Stomach (tissue), 9 donors: ENCODE results near the gene FMN1. TPM values are rescaled to one million over a fixed set of nuclear protein-coding genes. Genes with fewer than 3 reads are reported as not detected.

ENCODE experiments used
- DNase-seq, 2 donors: peaks; one replicate each; pipeline versions ENCODE4 v3.0.0 to v3.0.0-alpha.2; 2013 to 2019
- H3K27ac ChIP-seq, 5 donors: fragments of 200-600 bp in 4 of 5; sonication (generic) in 4 of 5; one replicate each; pipeline ENCODE4 v1.5.1; 2013 to 2019; ENCODE audit warnings: mild to moderate bottlenecking in 1 of 5, moderate library complexity in 1 of 5
- H3K27me3 ChIP-seq, 3 donors: fragments of 200-600 bp; sonication (generic); one replicate each; pipeline ENCODE4 v1.5.1; 2017 to 2019; ENCODE audit warnings: mixed run types in 1 of 3
- H3K36me3 ChIP-seq, 4 donors: fragments of 200-600 bp; sonication (generic); 1 replicate in 3 of 4; 2 replicates in 1 of 4; pipeline ENCODE4 v1.5.1; 2016 to 2019
- H3K4me1 ChIP-seq, 4 donors: fragments of 200-600 bp; sonication (generic); one replicate each; pipeline ENCODE4 v1.5.1; 2016 to 2019
- H3K4me3 ChIP-seq, 4 donors: fragments of 200-600 bp; sonication (generic) in 3 of 4; one replicate each; pipeline ENCODE4 v1.5.1; 2016 to 2019; ENCODE audit warnings: mild to moderate bottlenecking in 1 of 4
- H3K9me3 ChIP-seq, 4 donors: fragments of 200-600 bp; sonication (generic); one replicate each; pipeline ENCODE4 v1.5.1; 2016 to 2019
- CTCF ChIP-seq, 7 experiments: fragments of 450-650 bp in 4 of 7; fragments of 200-600 bp in 3 of 7; sonication (generic) in 3 of 7; IDR thresholded peaks; one replicate each; pipeline ENCODE4 v1.5.1; 2016 to 2019; ENCODE audit warnings: antibody characterized with exemption in 7 of 7, control low read depth in 2 of 7, mild to moderate bottlenecking in 1 of 7
- EP300 ChIP-seq: sonication (generic); formaldehyde crosslinking; IDR thresholded peaks from one replicate; pipeline ENCODE4 v1.6.1; 2017; ENCODE audit warnings: antibody characterized with exemption
- POLR2A ChIP-seq, 4 donors: fragments of 450-650 bp; IDR thresholded peaks; one replicate each; pipeline ENCODE4 v1.6.1; 2016; ENCODE audit warnings: antibody characterized with exemption in 4 of 4, control low read depth in 2 of 4, mild to moderate bottlenecking in 1 of 4, moderate library complexity in 1 of 4
- POLR2AphosphoS5 ChIP-seq, 3 donors: sonication (generic); formaldehyde crosslinking; IDR thresholded peaks; one replicate each; pipeline ENCODE4 v1.6.1; 2016; ENCODE audit warnings: antibody characterized with exemption in 3 of 3
- WGBS, 5 donors: extraction: QIAGEN DNeasy Blood & Tissue Kit in 3 of 5; methylation state at CpG; one replicate each; pipeline versions ENCODE4 v1.1.5 to v1.1.7; 2013 to 2018; 5-methylcytosine and 5-hydroxymethylcytosine counted together
- intact Hi-C: fragments of 100-400 bp; cut with DNase I; formaldehyde crosslinking; loops from one replicate; pipeline ENCODE4 v1.15.1; 2023; ENCODE audit warnings: low total_unique reads
- polyA plus RNA-seq, 3 donors: library from polyadenylated mRNA; stranded (reverse); fragments of 200-250 nt; gene quantifications; one replicate each; pipeline ENCODE4 v1.2.3, GENCODE V29; 2013
- total RNA-seq, 5 donors: library from RNA; depleted of rRNA; stranded (reverse); fragments of >200 nt; gene quantifications; one replicate each; pipeline versions ENCODE4 v1.1.0 to v1.2.3, GENCODE V29; 2014 to 2016
- donor health status: healthy with polysubstance abuse.
- donor health status: Bipolar disorder and iron deficiency.
- donor health status: healthy.

The FMN1 gene
- total and polyA plus RNA-seq, 8 donors = 0.40 to 58.0 (median 22.9) TPM

GRCh38 chr15:32822739-32823138, 371.8 kb downstream of the FMN1 start:
- no peak overlapping the region for H3K4me3 ChIP-seq
- no peak for DNase-seq
- H3K27me3 ChIP-seq = no peaks in the 10 kb centered on the region
- no peak for TF ChIP-seq POLR2A (IDR thresholded peaks at IDR 0.05)
- no peak for TF ChIP-seq EP300
- no peak for TF ChIP-seq POLR2AphosphoS5 (IDR thresholded peaks at IDR 0.05)
- TF ChIP-seq CTCF (IDR thresholded peaks at IDR 0.05) = no peak
- no peaks in the 10 kb centered on the region for H3K36me3 ChIP-seq
- WGBS, 5 donors = 84 to 96% (median 90%) methylated on average over 3 of the region's 3 CpGs
- H3K9me3 ChIP-seq = no peaks in the 10 kb centered on the region
- no peak overlapping the region for H3K27ac ChIP-seq
- intact Hi-C loops = no loop called here
- no peaks in the 10 kb centered on the region for H3K4me1 ChIP-seq

DNA sequence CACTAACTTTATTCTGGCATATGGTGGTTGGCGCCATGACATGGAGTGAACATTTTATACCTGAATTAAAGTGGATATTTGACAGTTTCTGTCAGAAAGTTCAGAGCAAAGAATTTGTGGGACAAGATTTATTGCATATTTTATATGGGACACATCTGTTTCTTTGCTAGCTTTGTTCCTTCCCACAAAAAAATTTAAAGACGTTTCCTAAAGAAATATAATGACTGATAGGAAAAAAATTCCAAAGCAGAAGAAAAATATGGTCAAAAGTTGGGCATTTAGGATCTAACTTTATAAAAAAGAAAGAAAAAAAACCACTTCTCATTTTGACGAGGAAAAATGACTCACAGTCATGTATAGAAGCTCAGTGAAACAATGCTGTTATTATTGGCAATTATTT, 375.1 kb downstream of the FMN1 start:
- no peak for DNase-seq
- intact Hi-C loops = no loop called here
- Histone ChIP-seq H3K27ac (no peak overlapping the region), H3K27me3 (no peaks in the 10 kb centered on the region), H3K9me3 (no peaks in the 10 kb centered on the region), H3K36me3 (no peaks in the 10 kb centered on the region), H3K4me1 (no peaks in the 10 kb centered on the region), H3K4me3 (no peak overlapping the region)
- WGBS, 5 donors = 64 to 81% (median 78%) methylated on average over 3 of the region's 3 CpGs
- no peak for TF ChIP-seq POLR2AphosphoS5 (IDR thresholded peaks at IDR 0.05)
- TF ChIP-seq EP300 = no peak
- TF ChIP-seq POLR2A (IDR thresholded peaks at IDR 0.05) = no peak
- TF ChIP-seq CTCF (IDR thresholded peaks at IDR 0.05) = no peak

- 59 to 74% (median 67%) methylated on average over 11 of the region's 11 CpGs for WGBS, 5 donors
- H3K9me3 ChIP-seq = no peaks in the 10 kb centered on the region
- H3K27me3 ChIP-seq = no peaks in the 10 kb centered on the region
- H3K4me1 ChIP-seq = no peaks in the 10 kb centered on the region
- DNase-seq = peak in 1 of 2 donors; percentile 29
- intact Hi-C loops = no loop called here
- no peaks in the 10 kb centered on the region for H3K36me3 ChIP-seq
- TF ChIP-seq POLR2AphosphoS5 (IDR thresholded peaks at IDR 0.05) (no peak), POLR2A (IDR thresholded peaks at IDR 0.05) (no peak), CTCF (IDR thresholded peaks at IDR 0.05) (no peak), EP300 (no peak)
- no peak overlapping the region for H3K4me3 ChIP-seq
- H3K27ac ChIP-seq = no peak overlapping the region
Measured at GRCh38 chr15:32818758-32819447, 375.6 kb downstream of the FMN1 start.

- no peak for DNase-seq
- H3K27ac ChIP-seq = no peak overlapping the region
- no peak for TF ChIP-seq EP300
- TF ChIP-seq CTCF (IDR thresholded peaks at IDR 0.05) = no peak
- TF ChIP-seq POLR2A (IDR thresholded peaks at IDR 0.05) = no peak
- TF ChIP-seq POLR2AphosphoS5 (IDR thresholded peaks at IDR 0.05) = no peak
- no peak overlapping the region for H3K4me3 ChIP-seq
- intact Hi-C loops = no loop called here
- H3K9me3 ChIP-seq = no peaks in the 10 kb centered on the region
- no peaks in the 10 kb centered on the region for H3K36me3 ChIP-seq
- no peaks in the 10 kb centered on the region for H3K27me3 ChIP-seq
- no peaks in the 10 kb centered on the region for H3K4me1 ChIP-seq
Measured at GRCh38 chr15:32817577-32817976, 376.9 kb downstream of the FMN1 start.
